Activated naive CD4-positive, alpha-beta T cell treated with anti-CD3 and anti-CD28 coated beads for 36 hours (primary cell): Measurements from ENCODE around the gene VASN. TPM values are rescaled to one million over a fixed set of nuclear protein-coding genes. Genes with fewer than 3 reads are reported as not detected.

Experiments used
- CTCF ChIA-PET: fragments of 350-600 bp; sonication (Branson Sonifier 250); formaldehyde crosslinking; loops from one replicate; lab custom pipeline; 2021; ENCODE audit warnings: antibody characterized with exemption; lab: Charles Lee
- DNase-seq: peaks from one replicate; pipeline ENCODE4 v3.0.0-alpha.2; 2020
- H3K27ac Mint-ChIP-seq: one replicate; pipeline ENCODE4 v1.8.0; 2021; ENCODE audit warnings: mild to moderate bottlenecking, mixed read lengths
- H3K27me3 Mint-ChIP-seq: one replicate; pipeline ENCODE4 v1.8.0; 2021; ENCODE audit warnings: low read depth, mixed read lengths
- H3K36me3 Mint-ChIP-seq: one replicate; pipeline ENCODE4 v1.8.0; 2021; ENCODE audit warnings: low read depth, mixed read lengths
- H3K4me1 Mint-ChIP-seq: one replicate; pipeline ENCODE4 v1.8.0; 2021; ENCODE audit warnings: low read depth, mixed read lengths
- H3K4me3 Mint-ChIP-seq: one replicate; pipeline ENCODE4 v1.8.0; 2021; ENCODE audit warnings: mild to moderate bottlenecking, moderate library complexity, mixed read lengths
- H3K9me3 Mint-ChIP-seq: one replicate; pipeline ENCODE4 v1.8.0; 2021; ENCODE audit warnings: mixed read lengths
- intact Hi-C: fragments of 100-400 bp; cut with micrococcal nuclease; formaldehyde crosslinking; loops from one replicate; pipeline ENCODE4 v1.15.1; 2023
- total RNA-seq, 2 experiments: library from RNA; stranded (reverse); gene quantifications; one replicate each; pipeline ENCODE4 v1.2.3, GENCODE V29; 2021

Gene VASN
- total RNA-seq, 2 experiments from 2014 or later: not detected

- intact Hi-C loops: loop anchor here (2.0 to 10.0 kb wide), 5 partner anchors 20 to 607 kb away; partner anchors contain the start of genes CDIP1, HMOX2, SEC14L5 and UBALD1
- H3K27ac Mint-ChIP-seq: peak overlapping the region; percentile 84
- peaks cover 40% of the 10 kb centered on the region for H3K4me1 Mint-ChIP-seq
- H3K36me3 Mint-ChIP-seq: peaks cover 9% of the 10 kb centered on the region
- H3K4me3 Mint-ChIP-seq: peak overlapping the region; percentile 98
- CTCF ChIA-PET: interaction anchor here (0.9 to 2.6 kb wide), 5 partner anchors 9 to 96 kb away, joined by 3 to 7 read pairs (median 4); no protein-coding TSS in a partner anchor
- DNase-seq: no peak
- no peaks in the 10 kb centered on the region for H3K9me3 Mint-ChIP-seq
- no peaks in the 10 kb centered on the region for H3K27me3 Mint-ChIP-seq
Measured at GRCh38 chr16:4350365-4350786, 21.3 kb upstream of the VASN start.

- Mint-ChIP-seq H3K36me3 (peaks cover 9% of the 10 kb centered on the region), H3K27me3 (no peaks in the 10 kb centered on the region), H3K27ac (peak within 1 kb of the TSS; percentile 84), H3K4me1 (peaks cover 40% of the 10 kb centered on the region), H3K9me3 (no peaks in the 10 kb centered on the region), H3K4me3 (peak within 1 kb of the TSS; percentile 98)
- CTCF ChIA-PET: interaction anchor here (0.9 to 2.6 kb wide), 4 partner anchors 8 to 97 kb away, joined by 3 to 7 read pairs (median 5); no protein-coding TSS in a partner anchor
- intact Hi-C loops: loop anchor here (1.0 to 10.0 kb wide), 8 partner anchors 20 to 606 kb away; partner anchors contain the start of genes CDIP1, DNAJA3, HMOX2 and SEC14L5
- DNase-seq: peak; percentile 98
Measured at GRCh38 chr16:4350787-4351659, 20.6 kb upstream of the VASN start, which contains the start of gene PAM16. TSS of gene PAM16 (minus strand) at chr16:4351321. CDS start at chr16:4351234, 87 bp downstream.

GRCh38 chr16:4351880-4352279 is 19.8 kb upstream of the VASN start:
- intact Hi-C loops: loop anchor here (1.0 to 10.0 kb wide), 8 partner anchors 19 to 605 kb away; partner anchors contain the start of genes CDIP1, DNAJA3, HMOX2 and SEC14L5
- DNase-seq: peak; percentile 46

GRCh38 chr16:4352843-4353242 is 18.8 kb upstream of the VASN start:
- CTCF ChIA-PET: interaction anchor here (0.6 kb wide), 1 partner anchor 196 kb away, joined by 4 read pairs; no protein-coding TSS in a partner anchor
- intact Hi-C loops: loop anchor here (5.0 to 10.0 kb wide), 3 partner anchors 184 to 604 kb away; partner anchors contain the start of genes CDIP1, SEC14L5 and UBALD1

More at GRCh38 chr16:4351880-4352279, 19.8 kb upstream of the VASN start:
- peaks cover 9% of the 10 kb centered on the region for H3K36me3 Mint-ChIP-seq
- peaks cover 36% of the 10 kb centered on the region for H3K4me1 Mint-ChIP-seq
- no peak overlapping the region for H3K4me3 Mint-ChIP-seq
- CTCF ChIA-PET: interaction anchor here (0.6 to 1.2 kb wide), 3 partner anchors 51 to 299 kb away, joined by 3 to 6 read pairs (median 3); no protein-coding TSS in a partner anchor
- H3K9me3 Mint-ChIP-seq: no peaks in the 10 kb centered on the region
- H3K27me3 Mint-ChIP-seq: no peaks in the 10 kb centered on the region
- no peak overlapping the region for H3K27ac Mint-ChIP-seq

GRCh38 chr16:4353675-4354074 is 18.0 kb upstream of the VASN start:
- Mint-ChIP-seq H3K27me3 (no peaks in the 10 kb centered on the region), H3K27ac (no peak overlapping the region), H3K36me3 (peaks cover 6% of the 10 kb centered on the region), H3K9me3 (no peaks in the 10 kb centered on the region), H3K4me3 (no peak overlapping the region), H3K4me1 (peaks cover 19% of the 10 kb centered on the region)
- intact Hi-C loops: loop anchor here (5.0 to 10.0 kb wide), 3 partner anchors 184 to 604 kb away; partner anchors contain the start of genes CDIP1, SEC14L5 and UBALD1
- DNase-seq: no peak
- CTCF ChIA-PET: interaction anchor here (0.6 to 1.4 kb wide), 2 partner anchors 49 to 195 kb away, joined by 4 to 5 read pairs; no protein-coding TSS in a partner anchor

More at GRCh38 chr16:4352843-4353242, 18.8 kb upstream of the VASN start:
- no peak overlapping the region for H3K4me3 Mint-ChIP-seq
- H3K9me3 Mint-ChIP-seq: no peaks in the 10 kb centered on the region
- H3K27ac Mint-ChIP-seq: no peak overlapping the region
- no peak for DNase-seq
- H3K36me3 Mint-ChIP-seq: peaks cover 9% of the 10 kb centered on the region
- H3K27me3 Mint-ChIP-seq: no peaks in the 10 kb centered on the region
- peaks cover 26% of the 10 kb centered on the region for H3K4me1 Mint-ChIP-seq

GRCh38 chr16:4354512-4355409 is 16.9 kb upstream of the VASN start:
- peaks cover 14% of the 10 kb centered on the region for H3K4me1 Mint-ChIP-seq
- H3K36me3 Mint-ChIP-seq: peaks cover 9% of the 10 kb centered on the region
- no peaks in the 10 kb centered on the region for H3K9me3 Mint-ChIP-seq
- H3K4me3 Mint-ChIP-seq: no peak overlapping the region
- no peak for DNase-seq
- no peaks in the 10 kb centered on the region for H3K27me3 Mint-ChIP-seq
- CTCF ChIA-PET: interaction anchor here (1.4 kb wide), 1 partner anchor 48 kb away, joined by 5 read pairs; no protein-coding TSS in a partner anchor
- intact Hi-C loops: loop anchor here (5.0 to 10.0 kb wide), 3 partner anchors 183 to 603 kb away; partner anchors contain the start of genes CDIP1, SEC14L5 and UBALD1
- peak overlapping the region; percentile 36 for H3K27ac Mint-ChIP-seq

GRCh38 chr16:4356820-4357219 is 14.8 kb upstream of the VASN start:
- no peaks in the 10 kb centered on the region for H3K27me3 Mint-ChIP-seq
- H3K4me3 Mint-ChIP-seq: no peak overlapping the region
- H3K9me3 Mint-ChIP-seq: no peaks in the 10 kb centered on the region
- H3K4me1 Mint-ChIP-seq: peaks cover 1% of the 10 kb centered on the region
- intact Hi-C loops: loop anchor here (10.0 kb wide), 1 partner anchor 258 kb away; the partner anchor contains the start of gene UBALD1
- peaks cover 7% of the 10 kb centered on the region for H3K36me3 Mint-ChIP-seq
- CTCF ChIA-PET: no interaction called here
- H3K27ac Mint-ChIP-seq: no peak overlapping the region
- DNase-seq: no peak

- Mint-ChIP-seq H3K9me3 (no peaks in the 10 kb centered on the region), H3K36me3 (peaks cover 10% of the 10 kb centered on the region), H3K4me1 (no peaks in the 10 kb centered on the region), H3K27ac (no peak overlapping the region), H3K27me3 (no peaks in the 10 kb centered on the region), H3K4me3 (no peak overlapping the region)
- intact Hi-C loops: loop anchor here (2.0 to 10.0 kb wide), 2 partner anchors 227 to 257 kb away; partner anchors contain the start of gene UBALD1
- CTCF ChIA-PET: interaction anchor here (1.6 kb wide), 1 partner anchor 90 kb away, joined by 3 read pairs; no protein-coding TSS in a partner anchor
- DNase-seq: no peak
Measured at GRCh38 chr16:4358236-4358635, 13.4 kb upstream of the VASN start.

GRCh38 chr16:4358831-4359561 is 12.7 kb upstream of the VASN start:
- intact Hi-C loops: loop anchor here (1.0 to 10.0 kb wide), 3 partner anchors 43 to 256 kb away; partner anchors contain the start of gene UBALD1
- H3K36me3 Mint-ChIP-seq: peaks cover 7% of the 10 kb centered on the region
- no peak overlapping the region for H3K4me3 Mint-ChIP-seq
- CTCF ChIA-PET: interaction anchor here (0.6 to 2.2 kb wide), 13 partner anchors 8 to 598 kb away, joined by 3 to 13 read pairs (median 3); partner anchors contain the start of gene PAM16
- H3K9me3 Mint-ChIP-seq: no peaks in the 10 kb centered on the region
- no peaks in the 10 kb centered on the region for H3K4me1 Mint-ChIP-seq
- H3K27me3 Mint-ChIP-seq: no peaks in the 10 kb centered on the region
- peak; percentile 76 for DNase-seq
- H3K27ac Mint-ChIP-seq: no peak overlapping the region

- no peaks in the 10 kb centered on the region for H3K27me3 Mint-ChIP-seq
- no peak for DNase-seq
- CTCF ChIA-PET: interaction anchor here (0.6 to 2.2 kb wide), 11 partner anchors 9 to 597 kb away, joined by 3 to 13 read pairs (median 3); partner anchors contain the start of gene PAM16
- H3K9me3 Mint-ChIP-seq: no peaks in the 10 kb centered on the region
- H3K27ac Mint-ChIP-seq: no peak overlapping the region
- H3K4me3 Mint-ChIP-seq: no peak overlapping the region
- peaks cover 7% of the 10 kb centered on the region for H3K36me3 Mint-ChIP-seq
- H3K4me1 Mint-ChIP-seq: no peaks in the 10 kb centered on the region
- intact Hi-C loops: loop anchor here (1.0 to 10.0 kb wide), 3 partner anchors 42 to 255 kb away; partner anchors contain the start of gene UBALD1
Measured at GRCh38 chr16:4359914-4360313, 11.7 kb upstream of the VASN start.
